ENCODE data around the gene CNGA4.

- no peak for TF ChIP-seq CEBPB (IDR thresholded peaks at IDR 0.05; ENCODE audit: low read depth)
- TF ChIP-seq TCF7L2 (IDR thresholded peaks at IDR 0.05; ENCODE audit: borderline replicate concordance, extremely low read depth, insufficient read depth, insufficient read length): no peak
- no peak for TF ChIP-seq CTCF (IDR thresholded peaks at IDR 0.05 in 2 of 3, conservative IDR thresholded peaks at IDR 0.05 in 1 of 3; ENCODE audit: borderline replicate concordance in 1 of 3, insufficient read depth in 1 of 3, low read depth in 2 of 3, low read length in 2 of 3)
- TF ChIP-seq SP1 (IDR thresholded peaks at IDR 0.05; ENCODE audit: low read depth): no peak
- TF ChIP-seq REST (IDR thresholded peaks at IDR 0.05; ENCODE audit: low read depth): no peak
- TF ChIP-seq POLR2A (IDR thresholded peaks at IDR 0.05; ENCODE audit: borderline replicate concordance, extremely low read depth, insufficient read depth, insufficient read length): no peak
- no peak for TF ChIP-seq RAD21 (IDR thresholded peaks at IDR 0.05; ENCODE audit: low read depth)
- TF ChIP-seq SRF (IDR thresholded peaks at IDR 0.05; ENCODE audit: low read depth): no peak
These were observed 28.5 kb upstream of the CNGA4 start for GRCh38 chr11:6210274-6210955.

All from HCT116 (cell line).